ENCODE results near the gene PKDREJ.
A peak's percentile ranks its signal among the peaks of the same experiment; 100 is the strongest.
"Not testable (repeated sequence)": the region's sequence is repeated elsewhere in the genome, so short reads cannot be mapped to it uniquely, and the experiment has no call there.

Gene PKDREJ

GRCh38 chr22:46263216-46263590 is at the start of gene PKDREJ:
PKDREJ (minus strand) TSS chr22:46263343; CDS start chr22:46263322, 21 bp downstream.
- no peak for DNase-seq (ENCODE audit: low read depth in 2 of 2)
- no peak within 1 kb of the TSS for H3K4me3 ChIP-seq (replicated peaks in 1 of 2; ENCODE audit: low read depth in 2 of 2, low read length in 2 of 2)
- TF ChIP-seq, protein P1, sequence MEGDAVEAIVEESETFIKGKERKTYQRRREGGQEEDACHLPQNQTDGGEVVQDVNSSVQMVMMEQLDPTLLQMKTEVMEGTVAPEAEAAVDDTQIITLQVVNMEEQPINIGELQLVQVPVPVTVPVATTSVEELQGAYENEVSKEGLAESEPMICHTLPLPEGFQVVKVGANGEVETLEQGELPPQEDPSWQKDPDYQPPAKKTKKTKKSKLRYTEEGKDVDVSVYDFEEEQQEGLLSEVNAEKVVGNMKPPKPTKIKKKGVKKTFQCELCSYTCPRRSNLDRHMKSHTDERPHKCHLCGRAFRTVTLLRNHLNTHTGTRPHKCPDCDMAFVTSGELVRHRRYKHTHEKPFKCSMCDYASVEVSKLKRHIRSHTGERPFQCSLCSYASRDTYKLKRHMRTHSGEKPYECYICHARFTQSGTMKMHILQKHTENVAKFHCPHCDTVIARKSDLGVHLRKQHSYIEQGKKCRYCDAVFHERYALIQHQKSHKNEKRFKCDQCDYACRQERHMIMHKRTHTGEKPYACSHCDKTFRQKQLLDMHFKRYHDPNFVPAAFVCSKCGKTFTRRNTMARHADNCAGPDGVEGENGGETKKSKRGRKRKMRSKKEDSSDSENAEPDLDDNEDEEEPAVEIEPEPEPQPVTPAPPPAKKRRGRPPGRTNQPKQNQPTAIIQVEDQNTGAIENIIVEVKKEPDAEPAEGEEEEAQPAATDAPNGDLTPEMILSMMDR (IDR thresholded peaks at IDR 0.05; ENCODE audit: low read depth, low read length): no peak

DNA sequence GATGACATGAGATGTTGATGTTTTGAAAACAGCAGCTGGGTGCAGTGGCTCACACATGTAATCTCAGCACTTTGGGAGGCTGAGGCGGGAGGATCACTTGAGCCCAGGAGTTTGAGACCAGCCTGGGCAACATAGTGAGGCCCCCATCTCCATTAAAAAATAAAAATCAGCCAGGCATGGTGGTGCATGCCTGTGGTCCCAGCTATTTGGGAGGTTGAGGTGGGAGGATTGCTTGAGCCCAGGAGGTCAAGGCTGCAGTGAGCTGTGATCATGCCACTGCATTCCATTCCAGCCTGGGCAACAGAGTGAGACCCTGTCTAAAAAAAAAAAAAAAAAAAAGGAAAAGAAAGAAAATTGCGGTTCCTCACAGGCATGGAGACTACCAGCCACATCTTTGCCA is 49.7 kb upstream of the PKDREJ start:
- not testable (repeated sequence) for DNase-seq (ENCODE audit: low read depth in 2 of 2)

GRCh38 chr22:46312056-46312455 is 48.9 kb upstream of the PKDREJ start:
- no peak overlapping the region for H3K4me3 ChIP-seq (replicated peaks in 1 of 2; ENCODE audit: low read depth in 2 of 2, low read length in 2 of 2)
- TF ChIP-seq, protein P1 (IDR thresholded peaks at IDR 0.05; ENCODE audit: low read depth, low read length): no peak
- no peak for DNase-seq (ENCODE audit: low read depth in 2 of 2)

More for the DNA sequence above, 49.7 kb upstream of the PKDREJ start:
- H3K4me3 ChIP-seq (replicated peaks in 1 of 2; ENCODE audit: low read depth in 2 of 2, low read length in 2 of 2): not testable (repeated sequence)

- TF ChIP-seq, protein P1 (IDR thresholded peaks at IDR 0.05; ENCODE audit: low read depth, low read length): no peak
- DNase-seq (ENCODE audit: low read depth in 2 of 2): no peak
- no peak overlapping the region for H3K4me3 ChIP-seq (replicated peaks in 1 of 2; ENCODE audit: low read depth in 2 of 2, low read length in 2 of 2)
Observed at GRCh38 chr22:46309526-46310085, 46.5 kb upstream of the PKDREJ start.

DNA sequence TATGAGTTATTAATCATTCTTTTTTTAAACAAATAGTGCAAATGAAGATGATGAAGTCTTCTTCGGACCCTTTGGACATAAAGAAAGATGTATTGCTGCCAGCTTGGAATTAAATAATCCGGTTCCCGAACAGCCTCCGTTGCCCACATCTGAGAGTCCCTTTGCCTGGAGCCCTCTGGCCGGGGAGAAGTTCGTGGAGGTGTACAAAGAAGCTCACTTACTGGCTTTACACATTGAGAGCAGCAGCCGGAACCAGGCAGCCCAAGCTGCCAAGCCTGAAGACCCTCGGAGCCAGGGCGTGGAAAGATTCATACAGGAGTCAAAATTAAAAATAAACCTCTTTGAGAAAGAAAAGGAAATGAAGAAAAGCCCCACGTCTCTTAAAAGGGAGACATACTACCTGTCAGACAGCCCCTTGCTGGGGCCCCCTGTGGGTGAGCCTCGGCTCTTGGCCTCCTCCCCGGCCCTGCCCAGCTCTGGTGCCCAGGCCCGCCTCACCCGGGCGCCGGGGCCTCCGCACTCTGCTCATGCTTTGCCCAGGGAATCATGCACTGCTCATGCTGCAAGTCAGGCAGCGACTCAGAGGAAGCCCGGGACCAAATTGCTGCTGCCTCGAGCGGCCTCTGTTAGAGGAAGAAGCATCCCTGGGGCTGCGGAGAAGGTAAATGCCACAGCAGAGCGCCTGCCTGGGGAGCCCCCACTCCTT is 45.3 kb upstream of the PKDREJ start:
- TF ChIP-seq, protein P1 (IDR thresholded peaks at IDR 0.05; ENCODE audit: low read depth, low read length): no peak
- no peak overlapping the region for H3K4me3 ChIP-seq (replicated peaks in 1 of 2; ENCODE audit: low read depth in 2 of 2, low read length in 2 of 2)
- no peak for DNase-seq (ENCODE audit: low read depth in 2 of 2)

- H3K4me3 ChIP-seq (replicated peaks in 1 of 2; ENCODE audit: low read depth in 2 of 2, low read length in 2 of 2): no peak overlapping the region
- DNase-seq (ENCODE audit: low read depth in 2 of 2): peak in 1 of 2 donors; percentile 49
- TF ChIP-seq, protein P1 (IDR thresholded peaks at IDR 0.05; ENCODE audit: low read depth, low read length): no peak
Observed at GRCh38 chr22:46303347-46303965, 40.3 kb upstream of the PKDREJ start.

- H3K4me3 ChIP-seq (replicated peaks in 1 of 2; ENCODE audit: low read depth in 2 of 2, low read length in 2 of 2): no peak overlapping the region
- TF ChIP-seq, protein P1 (IDR thresholded peaks at IDR 0.05; ENCODE audit: low read depth, low read length): no peak
- no peak for DNase-seq (ENCODE audit: low read depth in 2 of 2)
Observed at GRCh38 chr22:46300491-46300890, 37.3 kb upstream of the PKDREJ start.

Data from cardiac fibroblast (primary cell).